Measurements from ENCODE around the gene NUCB2. TPM values are rescaled to one million over a fixed set of nuclear protein-coding genes. Genes with fewer than 3 reads are reported as not detected.

The NUCB2 gene
- total RNA-seq, 2 donors from 2014 or later: 39.2 to 110 TPM

- no peak overlapping the region for H3K27ac ChIP-seq
- no peak for DNase-seq (ENCODE audit: low spot score)
- H3K4me1 ChIP-seq (replicated peaks): no peaks in the 10 kb centered on the region
- no peak overlapping the region for H3K4me3 ChIP-seq
- no peak for TF ChIP-seq CTCF (IDR thresholded peaks at IDR 0.05)
- TF ChIP-seq POLR2A (IDR thresholded peaks at IDR 0.05): no peak
- WGBS: 47% methylated on average over 2 of the region's 2 CpGs
- intact Hi-C loops (cut with DNase I): no loop called here
- no peaks in the 10 kb centered on the region for H3K9me3 ChIP-seq
- H3K27me3 ChIP-seq (replicated peaks; ENCODE audit: insufficient read depth): no peaks in the 10 kb centered on the region
- no peaks in the 10 kb centered on the region for H3K36me3 ChIP-seq
Measured at GRCh38 chr11:17378655-17379054, 102.1 kb downstream of the NUCB2 start.

GRCh38 chr11:17379383-17380180 lies 103.0 kb downstream of the NUCB2 start:
- H3K27ac ChIP-seq: no peak overlapping the region
- TF ChIP-seq POLR2A (IDR thresholded peaks at IDR 0.05) (no peak), CTCF (IDR thresholded peaks at IDR 0.05) (no peak), POLR2AphosphoS5 (IDR thresholded peaks at IDR 0.05) (no peak)
- 84% methylated on average over 7 of the region's 7 CpGs for WGBS
- H3K36me3 ChIP-seq: no peaks in the 10 kb centered on the region
- intact Hi-C loops (cut with DNase I): no loop called here
- no peaks in the 10 kb centered on the region for H3K4me1 ChIP-seq (replicated peaks)
- no peak for DNase-seq (ENCODE audit: low spot score)
- H3K27me3 ChIP-seq (replicated peaks; ENCODE audit: insufficient read depth): no peaks in the 10 kb centered on the region
- H3K4me3 ChIP-seq: no peak overlapping the region
- H3K9me3 ChIP-seq: no peaks in the 10 kb centered on the region

GRCh38 chr11:17381156-17381555 lies 104.6 kb downstream of the NUCB2 start:
- no peak for DNase-seq (ENCODE audit: low spot score)
- Histone ChIP-seq H3K9me3 (no peaks in the 10 kb centered on the region), H3K4me1 (replicated peaks) (no peaks in the 10 kb centered on the region), H3K27me3 (replicated peaks; ENCODE audit: insufficient read depth) (no peaks in the 10 kb centered on the region), H3K4me3 (no peak overlapping the region), H3K36me3 (no peaks in the 10 kb centered on the region), H3K27ac (no peak overlapping the region)
- WGBS: 77% methylated on average over 4 of the region's 4 CpGs
- intact Hi-C loops (cut with DNase I): no loop called here
- TF ChIP-seq POLR2A (IDR thresholded peaks at IDR 0.05) (no peak), POLR2AphosphoS5 (IDR thresholded peaks at IDR 0.05) (no peak), CTCF (IDR thresholded peaks at IDR 0.05) (no peak)

Other genes with a start within 250 kb of the NUCB2 start
- gene RPS13, start 199.1 kb upstream of the NUCB2 start, total RNA-seq: 1,000 to 10,000 TPM in 1 of 2 donors, 100 to 1,000 TPM in 1; 882 to 1,308 TPM
- 10 to 100 TPM; 66.0 to 90.0 TPM for gene PIK3C2A, start 68.8 kb upstream of the NUCB2 start, total RNA-seq
- gene NCR3LG1, start 75.1 kb downstream of the NUCB2 start, total RNA-seq: 1 to 10 TPM in 1 of 2 donors, under 1 TPM in 1; 0.41 to 5.9 TPM
- 10 to 100 TPM in 1 of 2 donors, 1 to 10 TPM in 1; 5.5 to 10.3 TPM for gene KCNJ11, start 111.9 kb downstream of the NUCB2 start, total RNA-seq
- 10 to 100 TPM in 1 of 2 donors, 1 to 10 TPM in 1; 5.7 to 10.2 TPM for gene ABCC8, start 200.1 kb downstream of the NUCB2 start, total RNA-seq